ENCODE measurements around the gene CCDC69. TPM values are rescaled to one million over a fixed set of nuclear protein-coding genes. Genes with fewer than 3 reads are reported as not detected.
A peak's percentile ranks its signal among the peaks of the same experiment; 100 is the strongest.

The CCDC69 gene
- total RNA-seq, 3 donors from 2014 or later: 8.8 to 190 (median 23.4) TPM

- ATAC-seq: no peak
Observed at GRCh38 chr5:151262532-151262931, 38.6 kb upstream of the CCDC69 start.

GRCh38 chr5:151259931-151260330, 36.0 kb upstream of the CCDC69 start:
- TF ChIP-seq CTCF (IDR thresholded peaks at IDR 0.05): no peak
- intact Hi-C loops (cut with DNase I, micrococcal nuclease): no loop called here

More at GRCh38 chr5:151262532-151262931, 38.6 kb upstream of the CCDC69 start:
- H3K9me3 ChIP-seq: no peaks in the 10 kb centered on the region
- no peaks in the 10 kb centered on the region for H3K4me1 ChIP-seq (ENCODE audit: low read depth)
- H3K4me3 ChIP-seq: no peak overlapping the region
- intact Hi-C loops (cut with DNase I, micrococcal nuclease): no loop called here
- no peaks in the 10 kb centered on the region for H3K36me3 ChIP-seq (ENCODE audit: low read depth)
- no peak for DNase-seq
- TF ChIP-seq CTCF (IDR thresholded peaks at IDR 0.05): no peak

GRCh38 chr5:151258816-151259215, 34.9 kb upstream of the CCDC69 start:
- no peak for TF ChIP-seq CTCF (IDR thresholded peaks at IDR 0.05)
- Histone ChIP-seq H3K9me3 (no peaks in the 10 kb centered on the region), H3K4me1 (ENCODE audit: low read depth) (peaks cover 5% of the 10 kb centered on the region), H3K36me3 (ENCODE audit: low read depth) (no peaks in the 10 kb centered on the region), H3K4me3 (no peak overlapping the region)
- DNase-seq: no peak
- no peak for ATAC-seq
- intact Hi-C loops (cut with DNase I, micrococcal nuclease): no loop called here

More at GRCh38 chr5:151259931-151260330, 36.0 kb upstream of the CCDC69 start:
- H3K4me3 ChIP-seq: no peak overlapping the region
- ATAC-seq (no peak), DNase-seq (no peak)
- no peaks in the 10 kb centered on the region for H3K9me3 ChIP-seq
- H3K36me3 ChIP-seq (ENCODE audit: low read depth): no peaks in the 10 kb centered on the region
- no peaks in the 10 kb centered on the region for H3K4me1 ChIP-seq (ENCODE audit: low read depth)

- no peak overlapping the region for H3K4me3 ChIP-seq
- no peaks in the 10 kb centered on the region for H3K9me3 ChIP-seq
- intact Hi-C loops (cut with DNase I, micrococcal nuclease): no loop called here
- TF ChIP-seq CTCF (IDR thresholded peaks at IDR 0.05): no peak
- H3K4me1 ChIP-seq (ENCODE audit: low read depth): peaks cover 5% of the 10 kb centered on the region
- DNase-seq: no peak
- H3K36me3 ChIP-seq (ENCODE audit: low read depth): no peaks in the 10 kb centered on the region
- ATAC-seq: peak; percentile 32
Observed at GRCh38 chr5:151258201-151258611, 34.3 kb upstream of the CCDC69 start.

GRCh38 chr5:151257731-151258181, 33.9 kb upstream of the CCDC69 start:
- Histone ChIP-seq H3K9me3 (no peaks in the 10 kb centered on the region), H3K4me1 (ENCODE audit: low read depth) (peaks cover 5% of the 10 kb centered on the region), H3K4me3 (no peak overlapping the region), H3K36me3 (ENCODE audit: low read depth) (no peaks in the 10 kb centered on the region)
- intact Hi-C loops (cut with DNase I, micrococcal nuclease): no loop called here
- DNase-seq (no peak), ATAC-seq (no peak)
- no peak for TF ChIP-seq CTCF (IDR thresholded peaks at IDR 0.05)

Data from mucosa of descending colon (tissue), 3 donors.